T follicular helper cell (primary cell): ENCODE data around the gene CDKL1.
"Not testable (repeated sequence)": the region's sequence is repeated elsewhere in the genome, so short reads cannot be mapped to it uniquely, and the experiment has no call there.

Source experiments
- DNase-seq: peaks from one replicate; pipeline ENCODE4 v3.0.0-alpha.2; 2020; ENCODE audit warnings: low read depth

The CDKL1 gene

DNA sequence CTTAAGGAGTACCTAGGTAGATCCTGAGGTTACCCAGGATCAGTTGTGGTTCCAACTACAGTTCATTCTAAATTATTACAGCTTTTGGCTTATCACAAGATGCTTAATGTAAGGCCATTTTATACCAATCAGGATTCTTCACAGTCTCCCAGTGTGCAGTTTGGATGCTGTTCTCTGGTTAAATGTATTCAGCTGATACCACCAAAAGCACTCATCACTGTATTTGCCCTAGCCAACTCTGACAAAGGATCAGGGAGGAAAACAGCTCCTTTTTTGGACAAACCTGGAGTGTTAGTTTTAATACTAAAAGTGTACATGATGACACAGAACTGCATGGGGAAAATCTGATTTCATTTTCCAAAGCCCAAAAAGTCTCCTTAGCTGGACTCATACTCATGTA, 65.1 kb downstream of the CDKL1 start:
- DNase-seq = no peak

- peak; percentile 56 for DNase-seq
Measured at GRCh38 chr14:50321009-50321660, 75.5 kb downstream of the CDKL1 start.

DNA sequence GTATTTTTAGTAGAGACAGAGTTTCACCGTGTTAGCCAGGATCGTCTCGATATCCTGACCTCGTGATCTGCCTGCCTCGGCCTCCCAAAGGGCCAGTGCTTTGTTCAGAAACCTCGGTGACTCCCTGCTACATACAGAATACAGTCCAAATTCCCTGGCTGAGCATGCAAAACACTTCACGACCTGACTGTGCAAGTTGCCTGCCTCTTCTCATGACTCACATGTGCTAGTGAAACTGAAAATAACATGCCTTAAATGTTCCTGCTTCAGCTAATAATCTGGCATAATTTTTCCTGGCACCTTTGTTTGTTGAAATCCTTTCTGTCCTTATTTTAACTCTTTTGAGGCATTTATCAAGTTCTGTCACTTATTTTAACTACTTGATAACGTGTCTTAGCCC, 76.4 kb downstream of the CDKL1 start:
- DNase-seq = no peak

GRCh38 chr14:50319721-50320120, 77.0 kb downstream of the CDKL1 start:
- DNase-seq = no peak

- DNase-seq = no peak
Measured at GRCh38 chr14:50319293-50319692, 77.4 kb downstream of the CDKL1 start.

DNA sequence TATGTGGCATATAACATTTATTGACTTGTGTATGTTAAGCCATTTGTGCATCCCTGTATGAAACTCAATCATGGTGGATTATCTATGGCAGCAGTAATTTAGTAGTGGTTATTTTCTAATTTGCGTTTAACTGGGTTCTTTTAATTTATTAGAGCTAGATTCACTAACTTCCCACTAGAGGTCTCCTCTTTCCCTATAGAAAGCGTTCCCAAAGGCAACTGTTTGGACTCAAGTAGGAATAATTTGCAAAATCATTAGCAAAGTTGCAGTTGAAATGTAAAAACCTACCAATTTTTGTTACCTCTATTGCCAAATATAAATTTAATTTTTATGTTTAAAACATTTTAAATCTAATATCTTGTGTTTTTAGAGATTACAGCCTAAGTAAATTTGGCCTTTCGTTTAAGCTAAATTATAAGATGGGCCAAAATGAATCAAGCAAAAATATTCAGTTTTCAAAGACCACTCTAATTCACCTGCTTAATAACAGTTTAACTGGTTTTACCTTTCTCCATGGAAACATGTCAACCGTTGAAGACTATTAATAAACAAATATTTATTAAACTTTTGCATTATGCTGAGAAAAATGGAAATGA, 78.6 kb downstream of the CDKL1 start:
- DNase-seq = no peak

DNA sequence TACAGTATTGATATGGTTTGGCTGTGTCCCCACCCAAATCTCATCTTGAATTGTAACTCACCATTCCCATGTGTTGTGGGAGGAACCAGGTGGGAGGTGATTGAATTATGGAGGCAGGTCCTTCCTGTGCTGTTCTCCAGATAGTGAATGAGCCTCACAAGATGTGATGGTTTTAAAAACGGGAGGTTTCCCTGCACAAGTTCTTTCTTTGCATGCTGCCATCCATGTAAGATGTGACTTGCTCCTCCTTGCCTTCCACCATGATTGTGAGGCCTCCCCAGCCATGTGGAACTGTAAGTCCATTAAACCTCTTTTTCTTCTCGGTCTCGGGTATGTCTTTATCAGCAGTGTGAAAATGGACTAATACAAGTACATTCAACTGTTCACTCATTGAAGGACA, 82.6 kb downstream of the CDKL1 start:
- not testable (repeated sequence) for DNase-seq

DNA sequence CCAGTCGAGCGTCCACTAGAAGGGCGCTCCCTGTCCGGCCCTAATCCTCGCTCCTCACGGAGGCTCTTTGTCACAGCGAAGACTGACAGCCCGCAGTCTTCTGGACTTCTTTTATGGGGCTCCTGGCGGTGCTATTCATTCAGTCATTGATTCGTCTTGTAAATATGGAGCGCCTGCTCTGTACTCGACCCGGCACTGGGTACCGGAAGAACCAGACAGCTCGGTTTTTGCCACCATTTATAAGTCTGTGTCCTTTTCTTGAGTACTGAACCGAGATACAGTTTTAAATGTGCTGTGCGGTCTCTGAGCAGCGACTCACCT, 84.0 kb downstream of the CDKL1 start:
- DNase-seq = peak; percentile 47

DNA sequence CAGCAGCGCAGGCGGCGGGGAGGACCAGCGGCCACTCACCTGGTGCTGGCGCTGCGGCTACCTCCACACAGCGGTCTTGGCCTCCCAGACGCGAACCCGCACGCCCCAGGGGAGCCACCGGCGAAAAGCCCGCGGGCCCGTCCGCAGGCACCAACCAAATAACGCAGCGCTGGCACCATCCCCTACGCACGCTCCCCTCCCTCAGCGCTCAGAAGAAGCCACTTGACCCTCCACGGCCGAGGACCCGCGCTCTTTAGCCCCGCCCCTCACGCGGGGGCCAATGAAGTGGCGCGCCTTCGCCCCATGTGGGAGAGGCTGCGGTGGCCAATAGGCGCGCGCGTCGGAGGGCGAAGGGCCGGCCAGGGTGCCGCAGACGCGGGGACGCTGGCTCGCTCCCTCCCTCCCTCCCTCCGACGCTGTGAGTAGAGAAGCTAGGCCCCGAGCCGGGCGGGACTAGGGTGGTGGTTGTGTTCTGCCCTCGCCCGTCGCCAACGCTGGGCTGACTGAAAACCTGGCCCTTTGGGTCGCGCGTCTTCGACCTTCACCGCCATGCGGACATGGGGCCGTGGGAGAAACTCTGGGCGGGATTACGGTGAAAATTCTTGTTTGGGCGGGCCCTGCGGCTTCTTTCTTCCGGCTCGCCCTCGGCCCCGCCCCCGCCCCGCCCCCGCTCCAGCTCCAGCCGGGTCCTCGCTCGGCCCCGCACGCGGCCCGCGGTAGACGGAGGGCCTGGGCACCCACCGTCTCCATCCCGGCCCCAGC, 84.5 kb downstream of the CDKL1 start, which contains the start of the genes DMAC2L and L2HGDH:
Gene DMAC2L (plus strand): TSS at position 353 of the 762 bp plus-strand sequence. CDS start 9,164 bp downstream, outside the sequence.
Gene L2HGDH (minus strand): TSS at position 258 of the 762 bp plus-strand sequence. CDS start 79 bp downstream, at position 179.
- peak; percentile 75 for DNase-seq

DNA sequence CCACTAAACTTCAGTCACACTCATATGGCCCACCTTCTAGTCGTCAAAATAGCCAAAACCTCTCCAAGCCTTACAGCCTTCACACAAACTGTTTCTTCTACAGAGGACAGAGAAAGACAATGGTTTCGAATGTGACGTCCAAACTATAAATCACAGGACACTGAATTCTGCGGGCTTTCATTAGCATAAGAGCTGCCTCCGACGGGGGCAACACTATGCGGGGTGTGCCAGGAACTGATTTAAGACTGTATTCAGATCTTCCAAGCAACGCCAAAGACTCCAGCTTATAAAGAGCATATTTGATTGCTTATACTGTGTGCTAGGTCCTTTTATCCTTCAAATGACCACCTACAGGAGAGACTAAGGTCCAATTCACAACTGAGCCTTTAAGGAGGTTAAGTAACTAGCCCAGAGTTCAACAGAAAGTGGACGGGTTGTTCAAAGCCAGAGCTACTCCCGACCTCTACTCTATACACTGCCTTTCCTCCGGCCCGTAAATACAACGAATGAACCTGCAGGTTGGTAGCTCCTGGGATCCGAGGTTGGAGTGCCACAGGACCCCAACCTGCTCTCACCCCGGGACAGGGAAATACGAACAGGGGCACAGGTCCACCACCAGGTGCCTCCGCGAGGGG, 85.2 kb downstream of the CDKL1 start:
- DNase-seq = no peak

DNA sequence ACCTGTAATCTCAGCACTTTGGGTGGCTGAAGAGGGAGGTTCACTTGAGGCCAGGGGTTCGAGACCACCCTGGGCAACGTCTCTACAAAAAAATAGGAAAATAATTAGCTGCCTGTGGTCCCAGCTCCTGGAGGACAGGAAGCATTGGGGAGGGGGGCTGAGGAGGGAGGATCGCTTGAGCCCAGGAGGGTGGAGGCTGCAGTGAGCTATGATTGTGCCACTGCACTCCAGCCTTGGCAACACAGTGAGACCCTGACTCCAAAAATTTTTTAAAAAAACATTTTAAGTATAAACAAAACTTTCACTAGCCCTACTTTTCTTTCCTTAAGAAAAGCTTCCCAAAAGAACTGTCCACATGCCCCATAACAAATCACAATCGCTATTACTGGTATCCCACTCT, 86.2 kb downstream of the CDKL1 start:
- DNase-seq = no peak

DNA sequence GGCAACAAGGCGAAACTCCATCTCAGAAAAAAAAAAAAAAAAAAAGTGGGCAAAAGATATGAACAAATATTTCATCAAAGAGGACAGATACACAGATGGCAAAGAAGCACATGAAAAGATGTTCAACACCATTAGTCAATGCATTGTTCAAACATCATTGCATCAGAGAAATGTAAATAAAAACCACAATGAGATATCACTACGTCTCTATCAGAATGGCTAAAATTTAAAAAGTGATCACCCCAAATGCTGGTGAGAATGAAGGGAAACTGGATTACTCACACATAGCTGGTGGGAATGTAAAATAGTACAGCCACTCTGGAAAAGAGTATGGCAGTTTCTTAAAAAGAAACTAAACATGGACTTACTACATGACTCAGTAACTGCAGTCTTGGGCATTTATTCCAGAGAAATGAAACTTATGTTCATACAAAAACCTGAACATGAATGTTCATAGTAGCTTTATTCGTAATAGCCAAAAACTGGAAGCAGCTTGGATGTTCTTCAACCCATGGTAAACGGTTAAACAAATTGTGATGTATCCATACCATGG, 88.2 kb downstream of the CDKL1 start:
- DNase-seq = no peak

DNA sequence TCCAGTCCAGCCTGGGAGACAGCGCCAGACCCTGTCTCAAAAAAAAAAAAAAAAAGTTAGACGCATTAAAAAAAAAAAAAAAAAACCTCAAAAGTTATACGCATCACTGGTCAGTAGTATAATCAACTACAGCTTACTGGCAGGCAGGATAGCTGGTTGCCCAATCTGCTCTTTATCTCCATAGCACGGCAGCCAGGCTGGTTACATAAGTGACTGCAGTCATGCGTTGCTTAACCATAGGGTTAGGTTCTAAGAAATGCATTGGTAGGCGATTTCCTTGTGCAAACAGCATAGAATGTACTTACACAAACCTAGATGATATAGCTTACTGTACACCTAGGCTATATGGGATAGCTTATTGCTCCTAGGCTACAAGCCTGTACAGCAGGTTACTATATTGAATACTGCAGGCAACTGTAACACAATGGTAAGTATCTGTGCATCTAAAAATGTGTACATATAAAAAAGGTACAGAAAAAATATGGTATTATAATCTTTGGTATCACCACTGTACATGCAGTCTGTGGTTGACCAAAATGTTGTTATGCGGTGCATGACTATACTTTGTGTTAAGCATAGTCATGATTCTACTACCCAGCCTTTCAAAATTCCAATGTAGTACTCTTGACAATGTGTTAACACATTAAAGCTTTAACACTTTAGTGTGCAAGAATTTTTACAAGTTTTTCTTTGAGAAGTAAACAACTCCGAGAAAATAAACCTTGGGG, 92.8 kb downstream of the CDKL1 start:
- DNase-seq = no peak

DNA sequence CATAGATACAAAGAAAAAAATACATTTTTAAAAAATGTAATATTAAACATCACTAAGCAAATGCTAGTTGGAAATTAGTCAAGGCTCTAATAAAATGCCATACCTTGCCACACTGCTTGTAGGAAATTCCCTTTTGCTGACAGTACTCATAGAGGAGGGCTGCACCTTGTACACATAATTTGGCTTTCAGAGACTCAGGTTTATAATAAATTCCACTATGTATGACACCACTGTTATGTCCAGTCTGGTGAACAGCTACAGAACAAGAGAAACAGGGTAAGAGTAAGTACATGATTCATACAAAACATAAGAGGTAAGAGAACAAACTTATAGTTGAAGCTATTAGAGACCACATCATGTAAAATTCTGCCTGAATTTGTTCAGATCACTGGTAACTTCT, 94.8 kb downstream of the CDKL1 start:
- DNase-seq = no peak

DNA sequence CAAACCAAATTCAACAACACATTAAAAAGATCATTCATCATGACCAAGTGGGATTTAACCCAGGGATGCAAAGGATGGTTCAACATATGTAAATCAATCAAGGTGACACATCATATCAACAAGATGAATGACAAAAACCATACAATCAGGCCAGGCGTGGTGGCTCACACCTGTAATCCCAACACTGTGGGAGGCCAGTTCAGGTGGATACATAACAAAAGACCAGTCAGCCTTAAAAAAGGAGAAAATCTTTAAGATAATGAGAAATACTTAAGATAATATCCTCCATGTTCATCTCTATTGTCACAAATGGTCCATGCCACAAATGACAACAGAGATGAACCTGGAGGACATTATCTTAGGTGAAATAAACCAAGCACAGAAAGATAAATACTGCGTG, 97.1 kb downstream of the CDKL1 start:
- DNase-seq = no peak

DNA sequence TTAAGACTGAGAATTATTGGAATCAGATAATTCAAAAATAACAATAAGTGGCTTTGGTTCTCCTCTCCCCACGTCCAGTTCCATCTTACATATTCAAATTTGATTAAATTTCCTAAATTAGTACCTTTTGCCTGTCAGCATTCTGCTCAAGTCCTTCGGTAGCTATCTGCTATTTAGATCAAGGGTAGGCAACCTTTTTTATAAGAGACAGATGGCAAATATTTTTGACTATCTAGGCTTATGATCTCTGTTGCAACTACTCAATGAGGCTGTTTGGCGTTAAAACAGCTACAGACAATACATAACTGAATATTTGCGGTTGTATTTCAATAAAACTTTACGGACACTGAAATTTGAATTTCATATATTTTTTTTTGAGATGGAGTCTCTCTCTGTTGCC, 106.4 kb downstream of the CDKL1 start:
- DNase-seq = no peak

- DNase-seq = no peak
Measured at GRCh38 chr14:50288146-50288545, 108.5 kb downstream of the CDKL1 start.

- no peak for DNase-seq
Measured at GRCh38 chr14:50285861-50286260, 110.8 kb downstream of the CDKL1 start.
